Osteocyte (in vitro differentiated cells): ENCODE data around the gene NEK8. TPM values are rescaled to one million over a fixed set of nuclear protein-coding genes. Genes with fewer than 3 reads are reported as not detected.

ENCODE experiments used
- DNase-seq: peaks from one replicate; pipeline ENCODE4 v3.0.0; 2021; ENCODE audit warnings: mixed read lengths; ENCODE audit not compliant: unreplicated experiment; ENCODE audit errors: extremely low spot score
- H3K27ac Mint-ChIP-seq: one replicate; pipeline ENCODE4 v1.8.0; 2021; ENCODE audit warnings: mild to moderate bottlenecking, mixed read lengths; ENCODE audit not compliant: unreplicated experiment
- H3K27me3 Mint-ChIP-seq: one replicate; pipeline ENCODE4 v1.8.0; 2021; ENCODE audit warnings: mixed read lengths; ENCODE audit not compliant: unreplicated experiment
- H3K36me3 Mint-ChIP-seq: one replicate; pipeline ENCODE4 v1.8.0; 2021; ENCODE audit warnings: mixed read lengths; ENCODE audit not compliant: unreplicated experiment
- H3K4me1 Mint-ChIP-seq: one replicate; pipeline ENCODE4 v1.8.0; 2021; ENCODE audit warnings: mixed read lengths; ENCODE audit not compliant: unreplicated experiment
- H3K4me3 Mint-ChIP-seq: one replicate; pipeline ENCODE4 v1.8.0; 2021; ENCODE audit warnings: mild to moderate bottlenecking, moderate library complexity, mixed read lengths; ENCODE audit not compliant: unreplicated experiment
- H3K9me3 Mint-ChIP-seq: one replicate; pipeline ENCODE4 v1.8.0; 2021; ENCODE audit warnings: mixed read lengths; ENCODE audit not compliant: unreplicated experiment
- total RNA-seq: library from RNA; stranded (reverse); gene quantifications from 2 replicates; pipeline ENCODE4 v1.2.1, GENCODE V29; 2021
- TF ChIP-seq, protein P1 (sequence below): fragments of 200-600 bp; sonication (generic); IDR thresholded peaks from 2 replicates; pipeline ENCODE4 v1.5.0; 2021; ENCODE audit warnings: antibody characterized with exemption, mild to moderate bottlenecking, moderate library complexity

Gene NEK8
- total RNA-seq, 1 donor from 2014 or later = 9.9 TPM

DNA sequence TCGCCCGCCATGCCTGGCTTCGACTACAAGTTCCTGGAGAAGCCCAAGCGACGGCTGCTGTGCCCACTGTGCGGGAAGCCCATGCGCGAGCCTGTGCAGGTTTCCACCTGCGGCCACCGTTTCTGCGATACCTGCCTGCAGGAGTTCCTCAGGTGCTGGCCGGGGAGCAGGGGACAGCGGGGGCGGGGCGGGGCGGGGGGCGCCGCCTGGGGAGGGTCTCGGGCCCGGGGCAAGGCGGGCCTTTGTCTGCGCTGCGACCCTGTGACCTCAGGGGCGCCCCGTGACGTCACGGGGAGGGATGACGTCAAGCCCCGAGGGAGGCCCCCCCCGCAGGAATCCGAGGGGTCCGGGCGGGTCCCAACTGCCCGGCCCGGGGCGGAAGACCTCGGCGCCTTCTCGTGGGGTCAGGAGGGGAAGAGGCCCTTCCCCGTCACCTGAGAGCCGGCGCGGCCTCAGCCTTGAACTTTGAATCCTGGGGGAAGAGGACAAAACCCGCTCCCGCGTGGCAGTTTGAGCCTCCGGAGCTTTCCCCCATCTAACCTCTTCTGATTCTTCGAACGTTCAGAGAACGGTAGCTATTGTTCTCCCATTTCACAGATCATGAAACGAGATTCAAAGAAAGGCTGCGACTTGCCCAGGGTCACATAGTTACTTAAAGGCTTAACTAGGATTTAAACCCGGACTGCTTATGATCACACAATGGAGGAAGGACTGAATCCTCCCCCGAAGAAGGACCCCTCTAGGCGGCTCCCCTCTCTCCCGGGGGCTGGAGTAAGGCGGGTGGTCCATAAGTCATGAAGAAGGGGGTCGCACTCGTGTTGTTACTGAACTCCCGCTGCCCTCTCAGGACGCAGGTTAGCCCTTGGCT lies 15.8 kb downstream of the NEK8 start:
- TF ChIP-seq, protein P1, sequence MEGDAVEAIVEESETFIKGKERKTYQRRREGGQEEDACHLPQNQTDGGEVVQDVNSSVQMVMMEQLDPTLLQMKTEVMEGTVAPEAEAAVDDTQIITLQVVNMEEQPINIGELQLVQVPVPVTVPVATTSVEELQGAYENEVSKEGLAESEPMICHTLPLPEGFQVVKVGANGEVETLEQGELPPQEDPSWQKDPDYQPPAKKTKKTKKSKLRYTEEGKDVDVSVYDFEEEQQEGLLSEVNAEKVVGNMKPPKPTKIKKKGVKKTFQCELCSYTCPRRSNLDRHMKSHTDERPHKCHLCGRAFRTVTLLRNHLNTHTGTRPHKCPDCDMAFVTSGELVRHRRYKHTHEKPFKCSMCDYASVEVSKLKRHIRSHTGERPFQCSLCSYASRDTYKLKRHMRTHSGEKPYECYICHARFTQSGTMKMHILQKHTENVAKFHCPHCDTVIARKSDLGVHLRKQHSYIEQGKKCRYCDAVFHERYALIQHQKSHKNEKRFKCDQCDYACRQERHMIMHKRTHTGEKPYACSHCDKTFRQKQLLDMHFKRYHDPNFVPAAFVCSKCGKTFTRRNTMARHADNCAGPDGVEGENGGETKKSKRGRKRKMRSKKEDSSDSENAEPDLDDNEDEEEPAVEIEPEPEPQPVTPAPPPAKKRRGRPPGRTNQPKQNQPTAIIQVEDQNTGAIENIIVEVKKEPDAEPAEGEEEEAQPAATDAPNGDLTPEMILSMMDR = no peak
- Mint-ChIP-seq H3K27me3 (no peaks in the 10 kb centered on the region), H3K4me3 (peak overlapping the region; percentile 89), H3K27ac (peak overlapping the region; percentile 89), H3K36me3 (peaks cover 9% of the 10 kb centered on the region), H3K4me1 (peaks cover 39% of the 10 kb centered on the region), H3K9me3 (no peaks in the 10 kb centered on the region)
- DNase-seq = peak; percentile 86

DNA sequence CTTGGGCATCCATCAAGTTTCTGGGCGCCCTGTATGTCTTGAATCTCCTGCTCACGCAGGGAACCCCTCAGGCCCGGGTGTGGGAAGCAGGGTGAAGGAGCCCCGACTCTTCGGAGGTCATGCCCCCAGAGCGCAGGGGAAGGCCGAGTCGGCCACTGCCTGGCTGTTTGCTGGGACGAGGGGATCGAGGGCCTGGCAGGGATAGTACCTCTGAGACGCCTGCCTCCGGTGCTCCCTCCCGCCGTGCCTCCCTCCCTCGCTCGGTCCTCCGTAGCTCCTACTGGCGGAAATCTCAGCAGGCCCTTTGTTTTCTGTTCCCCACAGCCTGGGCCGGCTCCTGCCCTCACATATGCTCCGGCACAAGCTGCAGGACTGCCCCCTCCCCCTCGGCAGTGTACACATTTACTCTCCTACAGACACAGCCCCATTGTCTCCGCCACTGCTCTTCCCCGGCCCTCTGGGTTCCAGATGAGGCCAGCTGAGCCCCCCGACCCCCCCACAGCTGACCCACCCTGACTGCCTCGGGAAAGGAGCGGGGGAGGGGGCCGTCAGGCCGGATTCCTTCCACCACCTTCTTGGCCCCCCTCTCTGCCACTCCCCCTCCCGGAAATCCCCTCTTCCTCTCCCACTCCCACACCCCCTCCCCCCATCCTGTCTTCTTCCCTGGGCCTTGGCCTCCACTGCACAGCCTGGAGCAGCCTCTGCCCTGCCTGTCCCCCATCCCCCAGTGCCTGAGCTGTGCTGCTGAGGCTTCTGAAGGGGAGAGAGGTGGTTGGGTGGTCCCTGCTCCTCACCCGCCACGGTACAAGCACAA lies 16.6 kb downstream of the NEK8 start:
- Mint-ChIP-seq H3K4me3 (peak overlapping the region; percentile 89), H3K4me1 (peaks cover 39% of the 10 kb centered on the region), H3K27me3 (no peaks in the 10 kb centered on the region), H3K9me3 (no peaks in the 10 kb centered on the region), H3K36me3 (peaks cover 9% of the 10 kb centered on the region), H3K27ac (peak overlapping the region; percentile 89)
- peak; percentile 86 for DNase-seq
- TF ChIP-seq, protein P1 = no peak

DNA sequence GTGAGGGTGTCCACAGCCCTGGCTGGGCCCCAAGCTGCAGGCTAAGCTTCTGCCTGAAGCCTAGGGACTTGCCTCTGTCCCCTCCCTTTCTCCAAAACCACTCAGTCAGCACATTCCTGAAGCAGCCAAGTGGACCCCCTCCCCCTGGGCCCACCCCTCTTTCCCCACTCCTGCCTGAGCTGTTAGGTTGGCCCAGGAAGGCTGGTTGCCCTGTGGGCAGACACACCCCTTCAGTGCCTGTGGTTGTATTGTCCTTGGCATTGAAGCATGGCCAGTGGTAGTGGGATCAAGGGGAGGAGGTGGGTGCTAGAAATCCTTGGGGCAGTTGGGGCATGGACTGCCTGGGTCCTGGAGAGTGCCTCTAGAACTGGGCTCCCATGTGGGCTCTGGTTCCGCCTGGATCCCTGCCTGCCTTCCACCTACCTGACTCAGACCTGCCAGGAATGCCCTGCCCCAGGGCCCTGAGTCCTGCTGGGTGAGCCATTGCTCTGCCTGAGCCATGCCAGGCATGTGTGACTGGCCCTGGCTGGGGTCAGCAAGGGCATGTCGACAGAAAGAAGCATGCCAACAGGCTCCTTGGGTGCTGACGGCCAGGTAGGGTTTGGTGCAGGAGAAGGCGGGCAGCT lies 17.3 kb downstream of the NEK8 start:
- H3K4me1 Mint-ChIP-seq = peaks cover 39% of the 10 kb centered on the region
- peak overlapping the region; percentile 89 for H3K27ac Mint-ChIP-seq
- no peak for DNase-seq
- TF ChIP-seq, protein P1 = no peak
- H3K4me3 Mint-ChIP-seq = peak overlapping the region; percentile 89
- H3K9me3 Mint-ChIP-seq = no peaks in the 10 kb centered on the region
- H3K27me3 Mint-ChIP-seq = no peaks in the 10 kb centered on the region
- H3K36me3 Mint-ChIP-seq = peaks cover 9% of the 10 kb centered on the region

DNA sequence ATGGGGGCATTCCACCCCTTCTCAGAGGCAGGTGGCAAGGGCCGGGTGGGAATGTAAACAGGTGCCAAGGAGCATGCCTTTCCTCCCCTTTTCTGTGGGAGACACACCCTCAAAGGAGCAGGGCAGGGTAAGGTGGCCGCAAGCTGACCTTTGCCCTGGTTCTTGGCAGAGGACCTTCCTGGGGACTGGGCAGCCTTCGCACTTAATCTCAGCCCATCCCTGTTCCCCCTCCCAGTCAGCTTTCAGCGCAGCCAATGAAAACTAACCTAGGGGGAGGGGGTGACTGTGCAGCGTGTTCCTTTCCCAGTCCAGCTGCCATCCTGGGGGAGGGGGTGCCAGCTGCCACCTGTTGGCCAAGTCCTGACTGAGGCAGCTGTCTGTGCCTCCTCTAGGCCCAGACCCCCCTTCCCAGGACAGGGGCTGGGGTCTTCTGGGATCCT lies 18.0 kb downstream of the NEK8 start:
- H3K27ac Mint-ChIP-seq = peak overlapping the region; percentile 89
- peaks cover 37% of the 10 kb centered on the region for H3K4me1 Mint-ChIP-seq
- peak overlapping the region; percentile 89 for H3K4me3 Mint-ChIP-seq

More for the DNA sequence above, 18.0 kb downstream of the NEK8 start:
- H3K27me3 Mint-ChIP-seq = no peaks in the 10 kb centered on the region
- TF ChIP-seq, protein P1 = no peak
- no peak for DNase-seq
- H3K36me3 Mint-ChIP-seq = peaks cover 9% of the 10 kb centered on the region
- H3K9me3 Mint-ChIP-seq = no peaks in the 10 kb centered on the region
